Activated CD4-positive, alpha-beta T cell treated with anti-CD3 and anti-CD28 coated beads, Interleukin-2, amount 50 U/mL, for 4 hours (primary cell): ENCODE data around the gene EEA1.
A peak's percentile ranks its signal among the peaks of the same experiment; 100 is the strongest.

Experiments
- DNase-seq, 2 experiments: peaks; one replicate each; pipeline ENCODE4 v3.0.0-alpha.2; 2020

EEA1 gene

DNA sequence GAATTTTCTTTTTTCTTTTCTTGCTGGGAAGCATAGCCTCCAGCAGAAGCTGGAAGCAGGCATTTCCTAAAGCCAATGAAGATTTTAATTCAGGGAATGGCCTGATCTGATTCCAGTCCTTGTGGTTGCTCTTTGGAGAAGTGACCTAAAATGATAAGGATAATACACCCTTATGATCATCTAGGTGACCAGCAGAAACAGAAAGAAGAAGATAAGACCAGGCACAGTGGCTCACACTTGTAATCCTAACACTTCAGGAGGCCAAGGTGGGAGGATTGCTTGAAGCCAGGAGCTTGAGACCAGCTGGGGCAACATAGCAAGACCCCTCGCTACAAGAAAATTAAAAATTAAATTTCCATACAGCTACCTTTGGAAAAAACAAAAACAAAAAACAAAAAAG, 51.2 kb downstream of the EEA1 start:
- no peak for DNase-seq

- DNase-seq, result no peak
These were observed 52.6 kb downstream of the EEA1 start for GRCh38 chr12:92876496-92876895.

GRCh38 chr12:92871116-92871515, 58.0 kb downstream of the EEA1 start:
- no peak for DNase-seq

GRCh38 chr12:92866418-92866817, 62.7 kb downstream of the EEA1 start:
- DNase-seq, result no peak

DNA sequence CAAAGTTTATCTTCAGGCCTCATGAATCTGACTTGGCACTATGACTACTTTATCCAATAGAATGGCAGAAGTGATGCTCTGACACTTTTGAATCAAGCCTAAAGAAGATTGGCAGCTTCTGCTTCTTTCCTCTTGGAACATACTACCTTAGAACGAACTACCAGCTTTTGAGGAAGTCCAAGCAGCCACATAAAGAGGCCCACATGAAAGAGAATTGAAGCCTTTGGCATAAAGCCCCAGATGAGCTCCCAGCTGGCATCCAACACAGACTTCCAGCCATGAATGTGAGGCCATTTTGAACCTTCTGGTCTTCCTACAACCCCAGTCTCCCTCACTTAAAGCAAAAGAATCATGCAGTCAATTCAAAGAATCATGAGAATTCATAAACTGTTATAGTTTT, 65.8 kb downstream of the EEA1 start:
- DNase-seq, result no peak

DNA sequence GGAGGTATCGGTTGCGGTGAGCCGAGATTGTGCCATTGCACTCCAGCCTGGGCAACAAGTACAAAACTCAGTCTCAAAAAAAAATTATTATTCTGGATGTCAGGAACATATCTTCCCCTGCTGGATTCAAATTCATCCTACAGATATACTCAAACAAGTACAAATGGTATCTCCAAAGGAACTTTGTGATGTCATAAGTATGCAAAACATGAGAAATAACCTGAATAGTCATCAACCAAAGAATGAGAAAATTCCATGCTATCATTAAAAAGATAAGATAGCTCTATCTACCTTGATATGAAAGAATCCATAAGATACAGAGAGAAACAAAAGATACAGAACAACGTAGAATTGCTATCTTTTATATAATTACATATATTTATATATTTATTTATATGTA, 67.7 kb downstream of the EEA1 start:
- no peak for DNase-seq

- no peak for DNase-seq
These were observed 68.6 kb downstream of the EEA1 start for GRCh38 chr12:92860521-92860920.

GRCh38 chr12:92859650-92860386, 69.3 kb downstream of the EEA1 start:
- DNase-seq, result no peak

- no peak for DNase-seq
These were observed 71.3 kb downstream of the EEA1 start for GRCh38 chr12:92857818-92858217.

- DNase-seq, result no peak
These were observed 74.8 kb downstream of the EEA1 start for GRCh38 chr12:92854344-92854743.

DNA sequence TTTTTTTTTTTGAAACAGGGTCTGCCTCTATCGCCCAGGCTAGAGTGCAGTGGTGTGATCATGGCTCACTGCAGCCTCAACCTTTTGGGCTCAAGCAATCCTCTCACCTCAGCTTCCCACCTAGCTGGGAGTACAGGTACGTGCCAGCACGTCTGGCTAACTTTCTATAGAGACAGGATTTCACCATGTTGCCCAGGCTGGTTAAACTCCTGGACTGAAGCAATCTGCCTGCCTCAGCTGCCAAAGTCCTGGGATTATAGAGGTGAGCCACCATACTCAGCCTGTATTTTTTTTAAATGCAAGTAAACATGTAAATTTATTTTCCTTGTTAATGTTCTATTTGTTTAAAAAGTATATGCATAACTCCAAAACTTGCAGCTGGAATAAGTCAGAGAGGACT, 80.4 kb downstream of the EEA1 start:
- no peak for DNase-seq

DNA sequence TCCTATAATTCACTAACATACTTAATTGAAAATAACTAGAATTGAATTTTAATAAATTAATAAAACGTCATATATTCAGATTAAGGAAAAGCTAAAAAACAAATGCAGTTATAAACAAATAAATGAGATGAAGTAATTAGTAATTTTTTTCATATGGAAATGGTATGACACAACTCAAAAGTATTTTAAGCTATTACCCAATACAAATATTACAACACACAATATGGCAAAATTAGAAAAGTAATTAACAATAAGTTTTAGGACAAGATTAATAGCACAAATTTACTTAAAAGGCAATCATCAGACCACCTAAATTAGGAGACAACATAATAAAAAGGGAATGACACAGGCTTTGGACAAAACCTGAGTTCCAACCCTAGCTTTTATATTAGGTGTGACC, 81.7 kb downstream of the EEA1 start:
- no peak for DNase-seq

DNA sequence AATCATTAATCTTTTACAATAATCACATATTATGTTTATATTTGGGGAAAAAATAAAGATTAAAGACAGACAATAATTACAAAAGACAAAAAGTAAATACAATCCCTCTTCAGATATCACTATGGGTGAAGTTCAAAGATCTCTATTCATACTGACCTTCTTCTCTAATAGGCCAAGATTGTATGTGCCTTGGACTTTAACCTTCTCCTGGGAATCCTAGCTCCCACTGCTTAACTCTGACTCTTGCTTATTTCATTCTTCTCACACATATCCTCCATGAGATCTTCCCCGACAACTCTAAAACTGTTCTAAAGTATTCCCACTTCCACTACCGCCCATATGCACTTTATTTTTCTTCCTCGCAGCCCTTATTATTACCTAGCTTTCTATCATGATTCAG, 83.8 kb downstream of the EEA1 start:
- DNase-seq, result no peak

GRCh38 chr12:92844151-92844763, 84.8 kb downstream of the EEA1 start:
- DNase-seq, result no peak

- no peak for DNase-seq
These were observed 99.3 kb downstream of the EEA1 start for GRCh38 chr12:92829686-92830282.

- no peak for DNase-seq
These were observed 100.5 kb downstream of the EEA1 start for GRCh38 chr12:92828565-92828964.

- peak; percentile 42 for DNase-seq
These were observed 101.2 kb downstream of the EEA1 start for GRCh38 chr12:92827836-92828431.

DNA sequence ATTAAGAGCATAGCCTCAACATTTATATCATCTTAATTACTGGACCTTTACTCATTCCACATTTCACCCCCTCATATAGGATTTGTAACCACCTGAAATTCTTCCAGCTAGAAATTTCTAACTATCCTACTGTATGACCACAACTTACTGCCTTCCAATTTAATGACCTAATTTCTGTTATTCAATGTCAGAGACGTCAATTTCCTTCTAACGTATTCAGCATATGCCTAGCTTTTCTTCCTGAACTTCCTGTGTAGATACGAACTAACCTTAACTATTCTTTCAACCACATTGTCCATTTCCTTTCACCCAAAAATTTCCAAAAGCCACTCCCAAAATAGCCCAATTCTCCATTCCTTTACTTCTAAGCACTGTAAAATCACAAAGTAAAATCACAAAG, 108.0 kb downstream of the EEA1 start:
- no peak for DNase-seq

GRCh38 chr12:92814584-92814983, 114.5 kb downstream of the EEA1 start:
- no peak for DNase-seq

- DNase-seq, result no peak
These were observed 118.7 kb downstream of the EEA1 start for GRCh38 chr12:92810370-92810769.

DNA sequence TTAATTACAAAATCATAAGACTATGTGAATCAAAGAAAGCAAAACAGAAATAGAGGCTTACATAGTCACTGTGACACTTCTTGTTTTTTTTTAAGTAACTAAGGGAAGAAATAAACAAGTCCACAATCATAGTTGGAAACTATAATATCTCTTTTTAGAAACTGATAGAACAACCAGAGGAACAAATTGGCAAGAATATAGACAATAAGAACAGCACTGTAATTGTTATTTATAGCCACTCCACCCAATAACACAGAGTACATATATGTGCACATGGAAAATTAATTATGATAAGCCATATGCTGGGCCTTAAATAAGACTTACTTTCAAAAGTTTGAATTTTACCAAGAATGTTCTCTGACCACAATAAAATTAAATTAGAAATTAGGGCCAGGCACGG, 125.2 kb downstream of the EEA1 start:
- no peak for DNase-seq

GRCh38 chr12:92802906-92803305, 126.2 kb downstream of the EEA1 start:
- no peak for DNase-seq

GRCh38 chr12:92796650-92797049, 132.4 kb downstream of the EEA1 start:
- DNase-seq, result no peak

GRCh38 chr12:92794814-92795213, 134.3 kb downstream of the EEA1 start:
- DNase-seq, result no peak
